ENCODE results near the gene NECTIN3.

DNA sequence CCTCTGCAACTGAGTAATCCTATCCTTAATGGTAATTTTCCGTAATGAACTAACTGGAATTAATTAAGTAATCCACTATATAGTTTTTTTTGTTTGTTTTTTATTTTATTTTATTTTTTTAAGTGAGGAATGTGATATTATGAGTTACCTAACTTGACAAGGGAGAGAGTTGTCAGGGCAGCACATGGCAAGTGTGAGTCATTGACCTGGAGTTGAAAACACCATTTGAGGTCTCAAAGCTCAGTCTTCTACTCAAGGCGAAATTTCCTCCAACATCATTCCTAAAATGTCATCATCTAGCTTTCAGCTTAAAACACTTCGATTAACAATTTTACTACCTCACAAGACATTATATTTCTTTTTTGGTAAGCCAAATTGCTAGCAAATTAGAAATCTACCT is 87.8 kb downstream of the NECTIN3 start:
- TF ChIP-seq, protein P1, sequence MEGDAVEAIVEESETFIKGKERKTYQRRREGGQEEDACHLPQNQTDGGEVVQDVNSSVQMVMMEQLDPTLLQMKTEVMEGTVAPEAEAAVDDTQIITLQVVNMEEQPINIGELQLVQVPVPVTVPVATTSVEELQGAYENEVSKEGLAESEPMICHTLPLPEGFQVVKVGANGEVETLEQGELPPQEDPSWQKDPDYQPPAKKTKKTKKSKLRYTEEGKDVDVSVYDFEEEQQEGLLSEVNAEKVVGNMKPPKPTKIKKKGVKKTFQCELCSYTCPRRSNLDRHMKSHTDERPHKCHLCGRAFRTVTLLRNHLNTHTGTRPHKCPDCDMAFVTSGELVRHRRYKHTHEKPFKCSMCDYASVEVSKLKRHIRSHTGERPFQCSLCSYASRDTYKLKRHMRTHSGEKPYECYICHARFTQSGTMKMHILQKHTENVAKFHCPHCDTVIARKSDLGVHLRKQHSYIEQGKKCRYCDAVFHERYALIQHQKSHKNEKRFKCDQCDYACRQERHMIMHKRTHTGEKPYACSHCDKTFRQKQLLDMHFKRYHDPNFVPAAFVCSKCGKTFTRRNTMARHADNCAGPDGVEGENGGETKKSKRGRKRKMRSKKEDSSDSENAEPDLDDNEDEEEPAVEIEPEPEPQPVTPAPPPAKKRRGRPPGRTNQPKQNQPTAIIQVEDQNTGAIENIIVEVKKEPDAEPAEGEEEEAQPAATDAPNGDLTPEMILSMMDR (IDR thresholded peaks at IDR 0.05; ENCODE audit: low read length) = no peak
- TF ChIP-seq EZH2 (optimal IDR thresholded peaks at IDR 0.05; ENCODE audit: low read depth, low read length) = no peak

All from MM.1S (cell line).